MCF 10A (cell line): ENCODE results near the gene FKBP14. TPM values are rescaled to one million over a fixed set of nuclear protein-coding genes. Genes with fewer than 3 reads are reported as not detected.

ENCODE experiments used
- total RNA-seq: library from RNA; stranded (reverse); gene quantifications from 2 replicates; pipeline ENCODE4 v1.2.3, GENCODE V29; 2022

FKBP14 gene
- total RNA-seq, 1 experiment from 2014 or later = 39.8 TPM

Other genes with a start within 250 kb of the FKBP14 start
- gene WIPF3, start 220.2 kb downstream of the FKBP14 start, total RNA-seq = not detected in 2 replicates
- 30.2 and 36.5 TPM in 2 replicates for gene SCRN1, start 36.9 kb downstream of the FKBP14 start, total RNA-seq
- 12.0 and 16.2 TPM in 2 replicates for gene PLEKHA8, start 1.7 kb upstream of the FKBP14 start, total RNA-seq
- 7.5 and 10.5 TPM in 2 replicates for gene MTURN, start 108.3 kb upstream of the FKBP14 start, total RNA-seq